Activated T-cell treated with anti-CD3 and anti-CD28 coated beads for 24 hours (primary cell): ENCODE measurements around the gene HTRA1.

Source experiments
- DNase-seq: peaks from one replicate; pipeline ENCODE4 v3.0.0-alpha.2; 2020; ENCODE audit warnings: low read depth

HTRA1 gene

DNA sequence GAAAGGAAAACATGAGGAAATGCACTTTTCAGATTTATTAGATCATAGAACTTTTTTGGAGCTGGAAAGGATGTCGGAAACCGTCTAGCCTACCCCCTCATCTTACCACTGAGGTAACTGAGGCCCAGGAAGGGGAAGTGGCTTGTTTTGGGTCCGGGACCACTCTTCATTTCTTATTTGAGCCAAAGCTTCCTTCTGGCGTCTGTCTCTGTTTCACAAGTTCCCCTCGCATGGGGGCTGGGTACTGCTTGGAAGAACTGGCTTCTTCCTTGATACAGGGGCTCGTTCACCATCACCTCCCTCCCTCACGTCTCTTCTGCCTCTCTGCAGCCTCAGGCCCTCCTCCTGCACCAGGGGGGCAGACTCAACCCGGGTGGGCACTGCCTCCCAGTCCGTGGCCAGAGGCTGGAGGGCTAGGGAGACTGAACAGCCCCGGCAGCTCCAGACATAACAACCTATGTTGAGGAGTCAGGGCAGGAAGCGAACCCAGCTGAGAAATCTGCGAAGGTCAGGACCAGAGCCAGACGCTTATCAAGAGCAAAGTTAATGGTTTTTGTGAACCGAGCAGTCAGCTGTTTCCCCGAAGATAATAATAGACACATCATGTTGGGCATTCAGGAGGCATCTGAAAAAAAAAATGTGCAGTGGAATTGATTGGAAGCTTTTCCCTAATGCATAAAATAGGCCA is 12.9 kb downstream of the HTRA1 start:
- DNase-seq = no peak

DNA sequence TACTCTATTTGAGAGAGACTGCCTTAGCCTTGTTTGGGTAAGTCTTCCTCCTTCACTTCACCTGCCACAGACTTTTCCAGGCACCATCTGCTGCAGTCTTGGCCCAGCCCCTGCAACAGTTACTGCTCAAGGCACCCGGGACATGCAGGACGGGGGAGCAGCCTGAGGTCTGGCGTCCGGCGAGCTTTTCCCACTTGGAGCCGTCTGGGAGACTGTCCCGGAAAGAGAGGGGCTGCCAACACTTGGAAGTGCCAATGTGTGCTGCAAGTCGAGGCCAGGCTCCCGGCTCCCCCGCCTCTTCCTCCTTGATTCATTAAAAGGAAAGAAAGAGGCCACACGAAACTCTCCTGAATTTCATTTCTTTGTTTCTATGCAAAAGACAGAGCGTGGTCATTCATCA is 13.7 kb downstream of the HTRA1 start:
- no peak for DNase-seq

DNA sequence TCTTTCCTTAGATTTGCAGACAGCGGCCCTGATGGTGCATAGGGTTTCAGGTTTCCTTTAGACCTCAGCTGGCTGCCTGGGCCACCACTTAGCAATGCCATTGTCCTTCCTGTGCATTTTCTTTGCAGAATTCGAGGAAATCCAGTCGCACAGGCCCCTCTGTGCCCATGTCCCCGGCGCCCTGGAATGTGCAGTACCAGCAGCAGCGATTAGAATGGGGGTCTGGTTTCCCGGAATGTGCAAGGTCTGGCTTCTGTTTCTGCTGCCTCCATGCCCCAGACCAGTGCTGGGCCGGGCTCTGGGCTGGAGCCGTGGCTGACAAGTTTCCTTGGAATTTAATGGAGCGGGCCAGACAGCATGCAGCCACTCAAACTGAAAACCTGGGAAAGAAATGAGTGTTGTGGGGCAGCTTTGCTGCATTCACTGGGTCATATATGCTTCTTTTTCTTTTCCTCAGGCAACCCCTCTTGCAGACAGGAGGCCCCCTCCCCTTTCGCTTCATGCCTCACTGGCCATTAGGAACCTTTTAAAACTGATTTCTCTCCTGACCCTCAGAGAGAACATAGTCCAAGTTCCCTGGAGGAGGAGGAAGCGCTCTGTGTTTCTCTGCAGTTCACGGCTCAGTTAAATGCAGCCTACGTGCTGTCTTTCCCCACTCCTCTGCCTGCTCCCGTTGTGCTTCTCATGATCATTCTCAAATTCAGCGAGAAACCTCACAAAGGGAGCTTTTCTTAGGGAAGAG is 14.4 kb downstream of the HTRA1 start:
- DNase-seq = no peak

DNA sequence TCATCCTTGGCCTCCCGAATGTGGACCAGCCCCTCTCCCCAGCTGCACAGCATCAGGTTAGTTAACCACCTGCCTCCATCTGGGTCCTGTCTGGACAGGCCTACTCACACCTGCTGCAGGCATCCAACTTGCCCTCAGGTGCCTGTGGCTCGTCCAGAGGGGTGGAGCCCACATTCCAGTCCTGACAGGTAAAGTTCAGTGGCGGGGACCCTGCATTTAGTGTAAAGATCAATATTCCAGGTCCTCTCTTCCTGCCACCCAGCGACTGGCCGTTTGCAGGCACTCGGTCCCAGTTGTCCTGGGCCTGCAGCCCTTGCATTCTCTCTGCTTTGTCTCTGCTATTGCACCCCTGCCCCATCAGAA is 15.0 kb downstream of the HTRA1 start:
- no peak for DNase-seq

DNA sequence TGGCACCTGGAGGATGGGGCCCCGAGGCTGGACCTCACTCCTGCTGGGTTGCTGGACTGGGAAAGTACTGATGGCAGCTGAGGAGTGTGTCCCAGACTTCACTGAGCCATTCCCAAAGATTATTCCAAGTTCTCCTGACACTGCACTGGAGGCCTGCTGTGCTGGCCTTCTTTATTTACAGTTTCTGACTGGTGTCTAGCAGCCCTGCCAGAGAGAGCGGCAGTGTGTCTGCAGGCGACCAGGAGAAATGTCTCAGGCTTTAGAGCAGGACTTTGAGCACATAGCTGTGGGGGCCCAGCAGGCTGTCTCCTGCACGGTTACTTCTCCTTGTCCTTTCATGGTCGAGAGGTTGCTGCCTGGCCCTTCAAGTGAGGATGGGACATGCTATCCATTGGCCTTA is 16.1 kb downstream of the HTRA1 start:
- no peak for DNase-seq

DNA sequence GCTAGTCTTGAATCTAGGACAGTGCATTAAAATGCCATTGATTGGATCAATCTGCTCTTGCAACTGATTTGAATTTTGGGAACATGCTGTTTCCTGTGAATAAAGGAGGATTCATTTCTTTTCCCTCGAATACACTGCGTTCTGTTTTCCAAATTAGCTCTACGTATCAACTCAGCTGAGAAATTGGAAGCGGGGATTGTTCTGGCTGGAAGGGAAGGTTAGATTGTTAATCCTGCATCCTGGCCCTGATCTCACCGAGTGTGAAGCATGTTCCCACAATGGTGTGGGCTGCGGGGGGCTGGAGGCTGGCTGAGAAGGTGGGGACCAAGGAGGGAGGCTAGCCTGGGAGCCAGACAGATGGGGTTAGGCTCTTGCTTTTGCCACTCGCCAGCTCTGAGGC is 17.6 kb downstream of the HTRA1 start:
- DNase-seq = no peak

DNA sequence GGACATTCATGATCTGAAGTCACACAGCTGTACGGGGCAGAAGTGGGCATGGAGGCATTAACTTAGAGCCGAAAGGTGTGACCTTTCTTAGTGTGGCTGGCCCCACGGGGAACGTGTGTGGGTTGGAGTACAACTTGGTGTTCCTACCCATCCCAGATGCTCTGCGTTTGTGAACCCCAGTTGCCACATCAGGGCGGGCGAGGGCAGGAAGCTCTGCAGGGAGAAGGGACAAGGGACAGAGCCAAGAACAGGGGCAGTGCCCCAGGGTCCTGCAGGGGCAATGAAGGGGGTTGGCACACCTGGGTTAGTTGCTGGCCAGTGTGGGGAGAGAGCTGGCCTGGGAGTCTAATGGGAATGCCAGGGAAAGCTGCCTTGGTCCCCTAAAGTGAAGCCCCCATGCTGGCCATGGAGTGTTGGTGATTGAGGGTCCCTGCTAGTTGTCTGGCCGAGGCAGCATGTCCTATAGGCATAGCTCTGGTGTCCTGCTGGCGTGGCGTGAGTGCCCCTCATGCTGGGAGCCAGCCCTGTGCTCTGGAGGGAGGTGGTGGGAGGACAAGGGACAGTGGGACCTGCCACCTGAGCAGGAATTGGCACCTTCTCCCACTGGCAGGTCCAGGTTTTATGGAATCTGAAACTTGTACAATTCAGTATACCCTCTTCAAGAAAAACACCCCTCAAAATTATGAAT is 18.9 kb downstream of the HTRA1 start:
- no peak for DNase-seq

DNA sequence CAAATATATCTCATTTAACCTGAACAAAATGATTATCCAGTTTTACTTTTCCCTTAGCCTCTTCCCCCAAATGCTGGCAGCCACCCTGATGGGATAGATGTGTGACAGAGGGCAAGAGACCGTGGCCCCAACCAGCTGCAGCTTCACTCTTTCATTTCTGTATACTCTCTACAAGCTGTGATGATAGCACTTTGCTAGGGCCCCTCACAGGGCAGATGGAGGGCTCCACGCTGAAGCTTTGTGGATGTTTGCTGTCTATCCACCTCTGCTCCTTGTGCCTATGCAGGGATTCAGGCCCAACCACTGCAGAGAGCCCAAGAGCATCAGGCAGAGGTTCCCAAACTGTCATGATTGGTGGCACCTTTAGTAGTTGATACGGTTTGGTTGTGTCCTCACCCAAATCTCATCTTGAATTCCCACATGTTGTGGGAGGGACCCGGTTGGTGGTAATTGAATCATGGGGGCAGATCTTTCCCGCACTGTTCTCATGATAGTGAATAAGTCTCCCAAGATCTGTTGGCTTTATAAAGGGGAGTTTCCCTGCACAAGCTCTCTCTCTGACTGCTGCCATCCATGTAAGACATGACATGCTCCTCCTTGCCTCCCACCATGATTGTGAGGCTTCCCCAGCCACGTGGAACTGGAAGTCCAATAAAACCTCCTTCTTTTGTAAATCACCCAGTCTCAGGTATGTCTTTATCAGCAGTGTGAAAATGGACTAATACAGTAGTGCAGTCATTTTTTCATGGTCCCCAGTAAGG is 20.1 kb downstream of the HTRA1 start:
- DNase-seq = no peak

DNA sequence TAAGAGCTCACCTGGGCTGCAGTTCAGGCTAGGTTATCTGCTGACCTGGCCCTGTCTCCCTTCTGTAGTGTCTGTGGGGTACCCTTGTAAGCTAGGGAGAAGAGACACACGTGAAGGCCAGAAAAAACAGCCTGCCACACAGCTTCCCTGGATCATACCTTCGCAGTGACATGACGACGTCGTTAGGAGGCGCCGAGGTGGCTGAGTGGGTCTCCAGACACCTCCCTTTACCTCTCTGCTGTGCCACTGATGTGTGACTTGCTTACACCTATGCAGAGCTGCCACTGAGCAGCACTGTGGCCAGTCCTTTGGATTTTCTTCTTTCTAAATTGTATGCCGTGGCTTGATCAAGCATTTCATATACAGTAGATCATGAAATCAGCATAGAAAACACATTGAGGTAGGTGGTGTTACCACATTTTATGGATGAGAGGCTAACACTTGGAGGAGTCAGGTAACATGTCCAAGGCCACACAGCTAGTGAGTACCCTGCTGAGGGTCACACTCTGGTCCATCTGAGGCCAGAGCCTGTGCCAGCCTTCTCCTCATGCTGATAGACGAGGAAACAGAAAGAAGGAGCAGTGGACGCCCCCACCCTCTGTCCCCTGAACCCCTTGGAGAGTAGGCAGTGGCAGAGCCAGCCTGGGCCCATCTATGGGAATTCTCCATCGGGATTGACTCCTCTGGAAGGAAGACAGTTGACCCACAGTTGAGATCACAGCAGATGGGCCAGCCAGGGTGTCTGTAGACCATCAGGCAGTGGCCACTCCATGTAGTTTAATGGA is 23.1 kb downstream of the HTRA1 start:
- DNase-seq = no peak

DNA sequence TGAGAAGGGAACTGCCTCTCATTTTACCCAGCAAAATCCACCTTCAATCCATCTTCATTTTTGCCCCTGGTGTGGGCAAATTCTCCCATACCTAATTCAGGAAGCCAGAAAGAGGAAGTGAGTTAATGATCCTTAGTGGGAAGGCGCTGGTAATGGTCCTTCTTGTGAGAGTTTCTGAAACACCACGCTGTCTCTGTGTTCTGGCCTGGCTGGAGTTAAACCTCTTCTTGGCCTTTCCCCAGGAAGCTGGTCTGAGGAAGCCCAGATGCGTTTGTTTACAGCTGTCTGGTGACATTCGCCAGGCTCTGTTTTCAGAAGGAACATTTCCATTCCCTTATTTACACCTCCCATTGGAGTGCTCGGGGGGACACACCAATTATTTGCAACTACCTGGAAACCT is 24.3 kb downstream of the HTRA1 start:
- no peak for DNase-seq

DNA sequence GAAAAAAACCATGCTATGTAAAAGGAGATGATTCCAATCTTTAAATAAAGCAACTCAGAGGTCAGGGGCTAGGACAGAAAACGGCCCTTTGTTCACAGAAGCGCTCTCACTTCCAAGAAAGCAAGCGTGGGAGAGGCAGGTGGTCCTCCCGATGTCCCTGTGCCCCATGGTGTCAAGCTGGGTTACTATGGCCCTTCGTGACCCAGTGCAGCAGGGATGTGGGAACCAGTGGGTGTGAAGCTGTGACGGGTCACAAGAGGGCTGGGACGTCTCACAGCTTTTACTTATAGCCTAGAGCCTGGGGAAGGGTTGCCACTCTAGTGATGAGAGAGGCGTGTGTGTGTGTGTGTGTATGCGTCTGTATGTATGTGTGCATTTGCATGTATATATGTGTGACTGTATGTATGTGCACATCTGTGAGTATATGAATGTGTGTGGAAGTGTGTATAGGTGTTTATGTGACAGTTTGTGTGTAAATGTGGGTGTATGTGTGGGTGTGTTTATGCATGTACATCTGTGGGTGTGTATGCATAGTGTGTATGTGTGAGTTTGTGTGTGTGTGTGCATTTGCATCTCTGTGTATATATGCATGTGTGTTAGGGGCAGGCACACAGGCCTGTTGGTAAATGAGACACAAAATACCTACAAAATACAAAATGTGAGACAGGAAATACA is 25.2 kb downstream of the HTRA1 start:
- DNase-seq = no peak

DNA sequence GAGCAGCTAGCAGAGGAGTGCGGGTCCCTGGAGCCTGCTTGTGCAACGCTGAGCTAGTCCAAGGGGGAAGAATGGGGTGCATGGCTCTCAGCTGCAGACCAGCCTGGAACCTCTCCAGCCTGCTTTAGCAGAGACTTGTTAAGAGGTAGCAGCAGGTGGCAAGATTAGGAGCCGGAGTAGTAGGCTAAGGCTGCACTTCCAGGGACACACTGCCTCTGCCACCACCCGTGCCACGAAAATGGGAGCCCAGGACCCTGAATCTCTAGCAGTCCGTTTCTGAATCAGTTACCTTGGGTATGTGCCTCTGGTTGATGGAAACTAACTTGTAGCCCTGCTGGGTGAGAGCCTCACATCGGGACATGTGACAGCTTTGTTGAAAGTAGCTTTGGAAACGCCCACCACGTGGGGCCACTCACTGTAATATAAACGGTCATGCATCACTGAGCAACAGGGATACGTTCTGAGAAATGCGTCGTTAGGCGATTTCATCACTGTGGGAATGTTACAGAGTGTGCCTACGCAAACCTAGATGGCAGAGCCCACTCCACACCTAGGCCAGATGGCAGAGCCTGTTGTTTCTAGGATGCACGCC is 25.9 kb downstream of the HTRA1 start:
- DNase-seq = no peak

DNA sequence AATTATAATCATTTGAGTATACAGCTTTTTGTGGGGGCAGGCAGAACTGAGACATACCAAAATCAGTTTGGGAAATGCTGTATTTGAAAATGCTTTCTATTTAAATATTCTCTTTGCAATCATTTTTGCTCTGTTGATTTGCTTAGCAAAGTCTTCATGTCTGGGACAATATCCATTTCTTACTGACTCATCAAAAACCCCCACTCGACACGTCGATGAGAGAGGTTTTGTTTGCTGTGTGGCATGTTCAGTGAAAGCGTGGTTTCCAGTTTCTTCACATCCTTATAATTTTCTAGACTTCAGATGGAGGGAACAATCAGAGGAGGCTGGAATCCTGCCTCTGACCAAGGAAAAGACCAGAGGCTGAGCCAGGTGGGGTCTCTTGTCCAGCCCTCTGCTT is 28.9 kb downstream of the HTRA1 start:
- no peak for DNase-seq

DNA sequence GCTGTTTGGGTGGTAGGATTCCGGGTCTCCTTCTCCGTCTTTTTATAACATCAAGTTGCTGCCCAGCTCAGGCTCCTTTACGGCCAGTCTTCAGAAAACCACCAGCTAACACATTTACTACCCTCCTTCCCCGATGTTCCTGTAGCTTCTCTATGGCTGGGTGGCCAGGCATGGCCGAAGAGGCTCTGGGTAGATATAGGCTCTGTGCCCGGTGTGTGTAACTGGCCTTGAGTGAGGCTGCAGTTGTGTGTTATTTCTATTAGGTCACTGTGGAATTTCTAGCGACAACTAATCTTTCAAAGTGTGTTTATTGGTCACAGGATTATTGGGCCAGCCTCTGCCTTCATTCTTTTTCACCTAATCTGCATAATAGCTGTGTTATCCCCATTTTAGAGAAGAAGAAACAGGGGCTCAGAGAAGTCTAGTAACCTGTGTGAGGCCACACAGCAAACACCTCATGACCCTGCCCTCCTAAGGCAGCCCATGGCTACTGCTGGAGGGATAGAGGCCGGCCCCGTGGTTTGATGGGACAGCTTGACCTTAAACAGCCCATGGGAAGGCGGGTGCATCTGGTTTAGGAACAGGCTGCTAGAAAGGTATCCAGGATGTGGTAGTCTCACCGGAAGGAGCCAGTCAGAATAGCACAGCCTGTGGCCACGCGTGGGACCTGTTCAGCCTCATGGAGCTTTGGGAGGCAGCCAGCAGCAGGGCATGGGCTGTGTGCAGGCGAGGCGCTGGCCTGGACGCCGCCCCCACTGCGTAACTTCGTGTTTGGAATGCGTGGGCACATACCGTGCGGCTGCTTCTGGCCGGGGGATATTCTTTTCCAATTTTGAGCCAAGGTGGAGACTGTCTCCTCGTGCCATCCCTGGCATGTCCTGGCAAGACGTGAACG is 29.7 kb downstream of the HTRA1 start:
- DNase-seq = no peak

DNA sequence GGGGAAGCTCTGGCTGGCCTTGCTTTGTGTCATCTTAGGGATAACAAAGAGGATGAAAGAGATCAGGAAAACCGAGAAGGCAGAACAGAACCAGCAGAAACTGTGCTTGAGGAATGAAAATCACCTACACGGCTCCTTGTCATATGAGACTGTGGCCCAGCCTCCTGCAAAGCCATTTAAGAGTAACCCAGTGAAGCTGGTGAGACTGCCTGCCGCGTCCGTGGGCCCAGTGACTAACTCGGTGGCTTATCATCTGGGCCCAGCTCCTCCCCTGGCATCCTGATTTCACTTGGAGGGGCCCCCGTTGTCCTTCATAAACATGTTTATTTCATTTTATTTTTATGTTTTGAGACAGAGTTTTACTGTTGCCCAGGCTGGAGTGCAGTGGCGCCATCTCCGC is 30.7 kb downstream of the HTRA1 start:
- no peak for DNase-seq

DNA sequence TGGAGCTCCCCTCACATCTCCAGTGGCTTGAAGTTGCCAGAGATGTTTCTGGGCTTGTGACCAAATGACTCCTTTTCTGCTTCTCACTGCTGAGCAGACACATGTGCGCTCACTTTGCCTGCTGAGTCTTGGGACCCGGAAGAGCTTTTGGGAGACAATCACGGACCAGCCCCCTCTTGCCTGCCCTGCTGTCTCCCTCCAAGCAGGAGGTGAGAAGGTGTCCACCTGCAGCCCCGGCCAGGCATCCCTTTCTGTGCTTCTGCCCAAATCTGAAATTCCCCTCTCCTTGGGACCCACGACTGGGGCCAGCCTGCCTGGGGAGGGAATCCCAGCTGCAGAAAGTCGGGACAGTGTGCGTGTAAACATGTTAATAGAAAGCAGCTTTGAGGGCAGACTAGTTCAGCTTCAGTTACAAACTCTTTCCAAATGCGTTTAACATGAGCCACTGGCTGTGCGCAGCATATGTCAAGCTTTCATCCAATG is 31.7 kb downstream of the HTRA1 start:
- no peak for DNase-seq

DNA sequence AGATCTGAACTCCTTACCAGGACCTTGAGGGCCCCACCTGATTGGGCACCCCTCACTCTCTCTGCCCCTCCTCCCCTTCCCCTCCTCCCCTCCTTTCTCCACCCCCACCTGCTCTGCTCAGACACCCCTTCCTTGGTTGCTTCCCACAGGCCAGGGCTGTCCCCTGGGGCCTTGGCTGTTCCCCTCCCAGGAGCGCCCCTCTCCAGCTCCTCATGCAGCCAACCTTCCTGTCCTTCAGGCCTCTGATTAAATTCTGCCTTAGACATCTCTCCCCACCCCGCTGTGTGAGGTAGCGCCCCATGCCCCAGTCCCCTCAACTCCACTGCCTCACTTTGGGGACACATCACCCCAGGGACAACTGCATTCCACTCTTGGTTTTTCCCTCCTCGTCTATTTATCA is 32.4 kb downstream of the HTRA1 start:
- DNase-seq = no peak

DNA sequence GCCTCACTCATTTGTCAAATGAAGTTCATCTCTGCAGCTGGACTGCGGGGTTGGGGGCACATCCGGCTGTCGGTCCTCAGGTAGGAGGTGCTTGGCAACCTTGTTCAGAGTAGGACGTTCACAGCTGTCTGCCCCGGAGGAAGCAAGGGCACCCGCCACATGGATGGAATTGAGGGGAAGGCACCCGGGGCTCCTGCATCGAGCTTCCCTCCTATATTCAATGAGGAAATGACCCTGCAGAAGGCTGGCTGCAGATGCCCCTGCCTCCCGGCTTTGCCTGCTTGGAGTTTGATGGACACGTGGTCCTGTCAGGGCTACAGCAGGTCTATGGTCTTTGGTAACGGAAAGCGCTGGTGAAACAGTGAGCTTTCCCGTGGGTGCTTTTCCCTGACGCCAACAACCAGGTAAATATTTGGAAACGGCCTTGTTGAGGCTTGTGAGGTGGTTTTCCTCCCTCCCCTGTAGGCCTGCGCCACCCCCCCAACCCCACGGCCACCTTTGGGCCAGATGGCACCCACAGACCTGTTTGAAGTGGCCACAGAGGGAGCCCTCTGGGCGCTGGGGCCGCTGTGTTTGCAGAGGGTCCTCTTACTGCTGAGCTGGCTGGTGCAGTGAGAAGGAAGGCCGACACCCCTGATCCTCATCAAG is 32.9 kb downstream of the HTRA1 start:
- DNase-seq = no peak

DNA sequence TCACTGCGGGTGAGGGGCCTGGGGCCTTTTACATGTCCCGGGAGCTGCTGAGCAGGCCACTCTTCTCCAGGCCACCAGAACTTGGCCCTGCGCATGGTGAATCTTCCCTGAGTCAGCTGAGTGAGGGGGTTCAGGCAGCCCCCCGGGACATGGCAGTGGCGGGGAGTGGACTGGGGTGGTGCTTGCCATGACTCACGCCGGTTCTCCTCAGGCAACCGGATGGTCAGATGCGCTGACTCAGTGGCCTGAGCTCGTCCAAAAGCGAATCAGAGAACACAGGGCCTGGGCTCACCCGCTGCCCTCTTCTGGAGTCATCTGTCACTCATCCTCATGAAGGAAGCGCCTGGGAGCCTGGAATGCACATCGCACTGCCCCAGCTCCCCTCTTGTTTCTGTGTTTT is 33.5 kb downstream of the HTRA1 start:
- DNase-seq = no peak
